HEK293 (cell line): ENCODE results near the gene TMEM176B.

Experiments used
- BCL11A ChIP-seq: fragments of 450-650 bp; formaldehyde crosslinking; IDR thresholded peaks from 2 replicates; pipeline ENCODE4 v1.5.1; 2016; ENCODE audit warnings: low read depth, missing biosample characterization, missing genetic modification characterization
- CTCF ChIP-seq: fragments of 450-650 bp; formaldehyde crosslinking; IDR thresholded peaks from 2 replicates; pipeline ENCODE4 v1.5.1; 2016; ENCODE audit warnings: missing biosample characterization, missing genetic modification characterization
- KLF8 ChIP-seq: fragments of 450-650 bp; formaldehyde crosslinking; IDR thresholded peaks from 2 replicates; pipeline ENCODE4 v1.5.1; 2016; ENCODE audit warnings: missing biosample characterization, missing genetic modification characterization
- SP3 ChIP-seq: fragments of 450-650 bp; formaldehyde crosslinking; IDR thresholded peaks from 2 replicates; pipeline ENCODE4 v1.5.1; 2016; ENCODE audit warnings: missing biosample characterization, missing genetic modification characterization
- WT1 ChIP-seq: fragments of 450-650 bp; formaldehyde crosslinking; IDR thresholded peaks from 2 replicates; pipeline ENCODE4 v1.5.1; 2016; ENCODE audit warnings: missing biosample characterization, missing genetic modification characterization
- YY1 ChIP-seq: fragments of 450-650 bp; formaldehyde crosslinking; IDR thresholded peaks from 2 replicates; pipeline ENCODE4 v1.5.1; 2018; ENCODE audit warnings: missing biosample characterization, missing genetic modification characterization
- ZNF23 ChIP-seq: fragments of 450-650 bp; formaldehyde crosslinking; IDR thresholded peaks from 2 replicates; pipeline ENCODE4 v1.5.1; 2016; ENCODE audit warnings: missing biosample characterization, missing genetic modification characterization, borderline replicate concordance
- ZNF335 ChIP-seq: fragments of 450-650 bp; formaldehyde crosslinking; conservative IDR thresholded peaks from 2 replicates; pipeline ENCODE4 v1.5.1; 2016; ENCODE audit warnings: missing biosample characterization, missing genetic modification characterization
- ZNF624 ChIP-seq: fragments of 450-650 bp; formaldehyde crosslinking; IDR thresholded peaks from 2 replicates; pipeline ENCODE4 v1.5.1; 2017; ENCODE audit warnings: missing biosample characterization, missing genetic modification characterization
- ZNF785 ChIP-seq: fragments of 450-650 bp; formaldehyde crosslinking; IDR thresholded peaks from 2 replicates; pipeline ENCODE4 v1.5.1; 2016; ENCODE audit warnings: missing biosample characterization, missing genetic modification characterization
- TF ChIP-seq, protein P1 (sequence below): fragments of 450-650 bp; formaldehyde crosslinking; IDR thresholded peaks from 2 replicates; pipeline ENCODE4 v1.5.1; 2016; ENCODE audit warnings: missing biosample characterization, missing genetic modification characterization, low read depth

DNA sequence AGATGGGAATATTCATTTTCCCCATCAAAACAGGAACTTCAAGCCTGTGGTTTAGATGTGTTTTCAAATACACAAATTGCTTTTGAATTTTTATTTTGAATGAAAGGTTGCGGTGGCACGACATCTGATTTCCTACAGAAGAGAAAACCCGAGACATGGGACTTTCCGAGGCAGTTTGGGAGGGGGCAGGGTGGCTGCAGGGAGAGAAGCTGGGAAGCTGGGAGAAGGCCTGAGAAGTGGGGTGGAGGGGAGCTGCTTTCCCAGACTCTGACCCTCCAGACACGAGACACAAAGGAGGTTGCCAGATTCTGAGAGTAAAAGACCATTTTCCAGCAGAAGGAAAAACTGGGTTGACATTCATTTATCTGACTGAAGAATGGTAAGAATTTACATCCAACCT, 20.0 kb upstream of the TMEM176B start:
- TF ChIP-seq CTCF (tag by site-specific recombination) = no peak
- no peak for TF ChIP-seq YY1 (tag by site-specific recombination)
- TF ChIP-seq WT1 (tag by site-specific recombination) = no peak
- no peak for TF ChIP-seq SP3 (tag by site-specific recombination)
- TF ChIP-seq ZNF23 (tag by site-specific recombination) = no peak
- TF ChIP-seq ZNF335 (tag by site-specific recombination) = no peak
- no peak for TF ChIP-seq BCL11A (tag by site-specific recombination)
- TF ChIP-seq ZNF785 (tag by site-specific recombination) = no peak
- TF ChIP-seq KLF8 (tag by site-specific recombination) = no peak
- TF ChIP-seq, protein P1, sequence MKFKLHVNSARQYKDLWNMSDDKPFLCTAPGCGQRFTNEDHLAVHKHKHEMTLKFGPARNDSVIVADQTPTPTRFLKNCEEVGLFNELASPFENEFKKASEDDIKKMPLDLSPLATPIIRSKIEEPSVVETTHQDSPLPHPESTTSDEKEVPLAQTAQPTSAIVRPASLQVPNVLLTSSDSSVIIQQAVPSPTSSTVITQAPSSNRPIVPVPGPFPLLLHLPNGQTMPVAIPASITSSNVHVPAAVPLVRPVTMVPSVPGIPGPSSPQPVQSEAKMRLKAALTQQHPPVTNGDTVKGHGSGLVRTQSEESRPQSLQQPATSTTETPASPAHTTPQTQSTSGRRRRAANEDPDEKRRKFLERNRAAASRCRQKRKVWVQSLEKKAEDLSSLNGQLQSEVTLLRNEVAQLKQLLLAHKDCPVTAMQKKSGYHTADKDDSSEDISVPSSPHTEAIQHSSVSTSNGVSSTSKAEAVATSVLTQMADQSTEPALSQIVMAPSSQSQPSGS = no peak
- TF ChIP-seq ZNF624 (tag by site-specific recombination) = no peak
